HepG2 (cell line): ENCODE results near the gene SPAG8. TPM values are rescaled to one million over a fixed set of nuclear protein-coding genes. Genes with fewer than 3 reads are reported as not detected.
A peak's percentile ranks its signal among the peaks of the same experiment; 100 is the strongest.

Source experiments
- BRD4 ChIP-seq: sonication (generic); formaldehyde crosslinking; IDR thresholded peaks from 2 replicates; pipeline ENCODE4 v1.4.0; 2020; ENCODE audit warnings: missing genetic modification reagents
- DRAP1 ChIP-seq: IDR thresholded peaks from 2 replicates; pipeline ENCODE4 v1.6.1; 2016; ENCODE audit warnings: missing genetic modification reagents, missing compliant biosample characterization
- FLYWCH1 ChIP-seq: sonication (generic); formaldehyde crosslinking; IDR thresholded peaks from 2 replicates; pipeline ENCODE4 v1.8.1; 2023; ENCODE audit warnings: mild to moderate bottlenecking, missing genetic modification reagents
- FOXK1 ChIP-seq: sonication (generic); formaldehyde crosslinking; IDR thresholded peaks from 2 replicates; pipeline ENCODE4 v1.4.0; 2020; ENCODE audit warnings: low read depth, missing genetic modification reagents, borderline replicate concordance
- NR2F6 ChIP-seq, 2 experiments: IDR thresholded peaks; 2 replicates each; pipeline ENCODE4 v1.6.1; 2016; ENCODE audit warnings: antibody characterized with exemption in 1 of 2, mild to moderate bottlenecking in 1 of 2
- PCBP1 ChIP-seq: fragments of 200-400 bp; formaldehyde crosslinking; IDR thresholded peaks from 2 replicates; pipeline ENCODE4 v1.6.1; 2017; ENCODE audit warnings: mild to moderate bottlenecking, low read depth, low read length, borderline replicate concordance
- PRDM4 ChIP-seq: sonication (generic); formaldehyde crosslinking; IDR thresholded peaks from 2 replicates; pipeline ENCODE4 v1.9.0; 2021; ENCODE audit warnings: missing genetic modification reagents, borderline replicate concordance
- RNF2 ChIP-seq: fragments of 450-650 bp; conservative IDR thresholded peaks from 2 replicates; pipeline ENCODE4 v1.6.1; 2016; ENCODE audit warnings: low read depth
- SSRP1 ChIP-seq: IDR thresholded peaks from 2 replicates; pipeline ENCODE4 v1.6.1; 2016; ENCODE audit warnings: control low read depth
- TOE1 ChIP-seq: sonication (generic); formaldehyde crosslinking; IDR thresholded peaks from 2 replicates; pipeline ENCODE4 v1.4.0; 2020; ENCODE audit warnings: mild to moderate bottlenecking, missing genetic modification reagents
- ZNF205 ChIP-seq: IDR thresholded peaks from 2 replicates; pipeline ENCODE4 v1.6.1; 2018; ENCODE audit warnings: missing biosample characterization, missing genetic modification reagents
- ZNF224 ChIP-seq: sonication (generic); formaldehyde crosslinking; IDR thresholded peaks from 2 replicates; pipeline ENCODE4 v1.5.0; 2020; ENCODE audit warnings: mild to moderate bottlenecking, missing genetic modification reagents
- ZNF282 ChIP-seq: fragments of 450-650 bp; IDR thresholded peaks from 2 replicates; pipeline ENCODE4 v1.6.1; 2018; ENCODE audit not compliant: partially characterized antibody
- ZNF343 ChIP-seq: sonication (generic); formaldehyde crosslinking; IDR thresholded peaks from 2 replicates; pipeline ENCODE4 v1.4.0; 2020; ENCODE audit warnings: mild to moderate bottlenecking, missing genetic modification reagents
- ZNF350 ChIP-seq: sonication (generic); formaldehyde crosslinking; IDR thresholded peaks from 2 replicates; pipeline ENCODE4 v1.4.0; 2020; ENCODE audit warnings: mild to moderate bottlenecking, low read depth, missing genetic modification reagents, borderline replicate concordance
- ZNF644 ChIP-seq: IDR thresholded peaks from 2 replicates; pipeline ENCODE4 v1.6.1; 2016; ENCODE audit warnings: low read depth
- polyA plus RNA-seq, 8 experiments: library from polyadenylated mRNA; depleted of rRNA in 3 of 8; stranded (reverse) in 7 of 8; unstranded in 1 of 8; fragments of >200 nt; fragmentation: Illumina TruSeq in 4 of 8; extraction: Trizol in 4 of 8; gene quantifications; 2 replicates each; pipeline versions ENCODE4 v1.2.1 to v1.2.3, GENCODE V29; 2011 to 2016; ENCODE audit warnings: low read depth in 4 of 8, missing spikeins in 1 of 8, mixed read lengths in 1 of 8; ENCODE audit not compliant: insufficient read depth in 1 of 8
- total RNA-seq, 5 experiments: library from RNA; depleted of rRNA; stranded (reverse); fragments of >200 nt; fragmentation: Illumina TruSeq; extraction: Trizol; gene quantifications; 2 replicates each; pipeline ENCODE4 v1.2.3, GENCODE V29; 2016; ENCODE audit warnings: low read depth in 1 of 5
- TF ChIP-seq, protein P1 (sequence below): sonication (generic); formaldehyde crosslinking; IDR thresholded peaks from 2 replicates; pipeline ENCODE4 v1.4.0; 2020; ENCODE audit warnings: missing genetic modification reagents
- TF ChIP-seq, protein P2 (sequence below): sonication (generic); formaldehyde crosslinking; IDR thresholded peaks from 2 replicates; pipeline ENCODE4 v1.4.0; 2020; ENCODE audit warnings: missing genetic modification reagents, borderline replicate concordance
- TF ChIP-seq, protein P3 (sequence below): sonication (generic); formaldehyde crosslinking; IDR thresholded peaks from 2 replicates; pipeline ENCODE4 v1.4.0; 2020; ENCODE audit warnings: low read depth, mild to moderate bottlenecking, missing genetic modification reagents

Gene SPAG8
- total and polyA plus RNA-seq, 2 of the 13 experiments (the other 11 are each of a cell fraction or from before 2014, with no cell fraction given), result 0.18 to 0.27 TPM

- TF ChIP-seq, protein P1, sequence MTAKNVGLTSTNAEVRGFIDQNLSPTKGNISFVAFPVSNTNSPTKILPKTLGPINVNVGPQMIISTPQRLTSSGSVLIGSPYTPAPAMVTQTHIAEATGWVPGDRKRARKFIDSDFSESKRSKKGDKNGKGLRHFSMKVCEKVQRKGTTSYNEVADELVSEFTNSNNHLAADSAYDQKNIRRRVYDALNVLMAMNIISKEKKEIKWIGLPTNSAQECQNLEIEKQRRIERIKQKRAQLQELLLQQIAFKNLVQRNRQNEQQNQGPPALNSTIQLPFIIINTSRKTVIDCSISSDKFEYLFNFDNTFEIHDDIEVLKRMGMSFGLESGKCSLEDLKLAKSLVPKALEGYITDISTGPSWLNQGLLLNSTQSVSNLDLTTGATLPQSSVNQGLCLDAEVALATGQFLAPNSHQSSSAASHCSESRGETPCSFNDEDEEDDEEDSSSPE (CRISPR knock-in tag), result peak; percentile 73; the same call in 1 of the 2 replicates
- TF ChIP-seq ZNF644 (CRISPR knock-in tag) (no peak), ZNF205 (CRISPR knock-in tag) (peak; percentile 73; the same call in 1 of the 2 replicates), ZNF282 (no peak), RNF2 (no peak; the same call in 1 of the 2 replicates), TOE1 (CRISPR knock-in tag) (0 out of 2 replicates have a peak, but pooled peaks have one; percentile 73), NR2F6 (IDR thresholded peaks at IDR 0.05) (peak; percentile 95), NR2F6 (CRISPR knock-in tag; IDR thresholded peaks at IDR 0.05) (peak; percentile 96), ZNF343 (CRISPR knock-in tag) (peak; percentile 73; the same call in 1 of the 2 replicates), PCBP1 (no peak), FLYWCH1 (CRISPR knock-in tag) (no peak), ZNF350 (no peak), FOXK1 (peak; percentile 20; the same call in 1 of the 2 replicates), ZNF224 (peak; percentile 89; the same call in 1 of the 2 replicates), SSRP1 (CRISPR knock-in tag) (no peak), DRAP1 (peak; percentile 51; the same call in 1 of the 2 replicates), BRD4 (CRISPR knock-in tag) (no peak), PRDM4 (CRISPR knock-in tag) (no peak)
- TF ChIP-seq, protein P2, sequence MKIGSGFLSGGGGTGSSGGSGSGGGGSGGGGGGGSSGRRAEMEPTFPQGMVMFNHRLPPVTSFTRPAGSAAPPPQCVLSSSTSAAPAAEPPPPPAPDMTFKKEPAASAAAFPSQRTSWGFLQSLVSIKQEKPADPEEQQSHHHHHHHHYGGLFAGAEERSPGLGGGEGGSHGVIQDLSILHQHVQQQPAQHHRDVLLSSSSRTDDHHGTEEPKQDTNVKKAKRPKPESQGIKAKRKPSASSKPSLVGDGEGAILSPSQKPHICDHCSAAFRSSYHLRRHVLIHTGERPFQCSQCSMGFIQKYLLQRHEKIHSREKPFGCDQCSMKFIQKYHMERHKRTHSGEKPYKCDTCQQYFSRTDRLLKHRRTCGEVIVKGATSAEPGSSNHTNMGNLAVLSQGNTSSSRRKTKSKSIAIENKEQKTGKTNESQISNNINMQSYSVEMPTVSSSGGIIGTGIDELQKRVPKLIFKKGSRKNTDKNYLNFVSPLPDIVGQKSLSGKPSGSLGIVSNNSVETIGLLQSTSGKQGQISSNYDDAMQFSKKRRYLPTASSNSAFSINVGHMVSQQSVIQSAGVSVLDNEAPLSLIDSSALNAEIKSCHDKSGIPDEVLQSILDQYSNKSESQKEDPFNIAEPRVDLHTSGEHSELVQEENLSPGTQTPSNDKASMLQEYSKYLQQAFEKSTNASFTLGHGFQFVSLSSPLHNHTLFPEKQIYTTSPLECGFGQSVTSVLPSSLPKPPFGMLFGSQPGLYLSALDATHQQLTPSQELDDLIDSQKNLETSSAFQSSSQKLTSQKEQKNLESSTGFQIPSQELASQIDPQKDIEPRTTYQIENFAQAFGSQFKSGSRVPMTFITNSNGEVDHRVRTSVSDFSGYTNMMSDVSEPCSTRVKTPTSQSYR, result peak; percentile 21; the same call in 1 of the 2 replicates
- TF ChIP-seq, protein P3, sequence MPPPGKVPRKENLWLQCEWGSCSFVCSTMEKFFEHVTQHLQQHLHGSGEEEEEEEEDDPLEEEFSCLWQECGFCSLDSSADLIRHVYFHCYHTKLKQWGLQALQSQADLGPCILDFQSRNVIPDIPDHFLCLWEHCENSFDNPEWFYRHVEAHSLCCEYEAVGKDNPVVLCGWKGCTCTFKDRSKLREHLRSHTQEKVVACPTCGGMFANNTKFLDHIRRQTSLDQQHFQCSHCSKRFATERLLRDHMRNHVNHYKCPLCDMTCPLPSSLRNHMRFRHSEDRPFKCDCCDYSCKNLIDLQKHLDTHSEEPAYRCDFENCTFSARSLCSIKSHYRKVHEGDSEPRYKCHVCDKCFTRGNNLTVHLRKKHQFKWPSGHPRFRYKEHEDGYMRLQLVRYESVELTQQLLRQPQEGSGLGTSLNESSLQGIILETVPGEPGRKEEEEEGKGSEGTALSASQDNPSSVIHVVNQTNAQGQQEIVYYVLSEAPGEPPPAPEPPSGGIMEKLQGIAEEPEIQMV, result 0 out of 2 replicates have a peak, but pooled peaks have one; percentile 37
Observed at GRCh38 chr9:35814106-35814840, 2.2 kb upstream of the SPAG8 start (continued).
